ENCODE measurements around the gene KNG1.

KNG1 gene

DNA sequence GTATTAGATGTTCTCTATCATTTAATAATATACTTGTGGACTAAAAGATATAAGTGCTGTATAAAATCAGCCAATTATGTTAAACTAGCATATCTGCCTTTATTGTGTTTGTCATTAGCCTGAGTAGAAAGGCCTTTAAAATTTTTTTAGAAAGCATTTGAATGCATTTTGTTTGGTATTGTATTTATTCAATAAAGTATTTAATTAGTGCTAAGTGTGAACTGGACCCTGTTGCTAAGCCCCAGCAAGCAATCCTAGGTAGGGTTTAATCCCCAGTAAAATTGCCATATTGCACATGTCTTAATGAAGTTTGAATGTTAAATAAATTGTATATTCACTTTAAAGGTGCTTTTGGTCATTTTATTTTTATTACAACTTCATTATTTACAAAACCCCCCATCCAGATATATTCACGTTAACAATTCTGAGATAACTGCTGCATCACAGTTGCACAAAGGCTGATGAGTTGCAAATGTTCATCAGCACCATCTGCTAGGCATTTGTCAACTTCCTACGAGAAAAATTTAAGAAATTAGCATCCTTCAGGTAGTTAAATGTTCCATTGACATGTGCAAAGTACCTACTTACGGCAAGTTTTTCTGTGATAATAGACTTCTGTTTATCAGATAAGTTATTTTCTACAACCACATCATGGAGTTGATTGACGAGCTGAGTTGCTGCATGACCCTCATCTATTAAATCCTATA, 72.5 kb downstream of the KNG1 start:
- Mint-ChIP-seq H3K9me3 (no peaks in the 10 kb centered on the region), H3K27ac (peak overlapping the region; percentile 42), H3K36me3 (ENCODE audit: low read depth) (peaks cover 69% of the 10 kb centered on the region), H3K4me1 (peaks cover 35% of the 10 kb centered on the region), H3K4me3 (no peak overlapping the region), H3K27me3 (ENCODE audit: low read depth, poor library complexity) (no peaks in the 10 kb centered on the region)
- TF ChIP-seq, protein P1, sequence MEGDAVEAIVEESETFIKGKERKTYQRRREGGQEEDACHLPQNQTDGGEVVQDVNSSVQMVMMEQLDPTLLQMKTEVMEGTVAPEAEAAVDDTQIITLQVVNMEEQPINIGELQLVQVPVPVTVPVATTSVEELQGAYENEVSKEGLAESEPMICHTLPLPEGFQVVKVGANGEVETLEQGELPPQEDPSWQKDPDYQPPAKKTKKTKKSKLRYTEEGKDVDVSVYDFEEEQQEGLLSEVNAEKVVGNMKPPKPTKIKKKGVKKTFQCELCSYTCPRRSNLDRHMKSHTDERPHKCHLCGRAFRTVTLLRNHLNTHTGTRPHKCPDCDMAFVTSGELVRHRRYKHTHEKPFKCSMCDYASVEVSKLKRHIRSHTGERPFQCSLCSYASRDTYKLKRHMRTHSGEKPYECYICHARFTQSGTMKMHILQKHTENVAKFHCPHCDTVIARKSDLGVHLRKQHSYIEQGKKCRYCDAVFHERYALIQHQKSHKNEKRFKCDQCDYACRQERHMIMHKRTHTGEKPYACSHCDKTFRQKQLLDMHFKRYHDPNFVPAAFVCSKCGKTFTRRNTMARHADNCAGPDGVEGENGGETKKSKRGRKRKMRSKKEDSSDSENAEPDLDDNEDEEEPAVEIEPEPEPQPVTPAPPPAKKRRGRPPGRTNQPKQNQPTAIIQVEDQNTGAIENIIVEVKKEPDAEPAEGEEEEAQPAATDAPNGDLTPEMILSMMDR (IDR thresholded peaks at IDR 0.05): no peak
- no peak for DNase-seq

DNA sequence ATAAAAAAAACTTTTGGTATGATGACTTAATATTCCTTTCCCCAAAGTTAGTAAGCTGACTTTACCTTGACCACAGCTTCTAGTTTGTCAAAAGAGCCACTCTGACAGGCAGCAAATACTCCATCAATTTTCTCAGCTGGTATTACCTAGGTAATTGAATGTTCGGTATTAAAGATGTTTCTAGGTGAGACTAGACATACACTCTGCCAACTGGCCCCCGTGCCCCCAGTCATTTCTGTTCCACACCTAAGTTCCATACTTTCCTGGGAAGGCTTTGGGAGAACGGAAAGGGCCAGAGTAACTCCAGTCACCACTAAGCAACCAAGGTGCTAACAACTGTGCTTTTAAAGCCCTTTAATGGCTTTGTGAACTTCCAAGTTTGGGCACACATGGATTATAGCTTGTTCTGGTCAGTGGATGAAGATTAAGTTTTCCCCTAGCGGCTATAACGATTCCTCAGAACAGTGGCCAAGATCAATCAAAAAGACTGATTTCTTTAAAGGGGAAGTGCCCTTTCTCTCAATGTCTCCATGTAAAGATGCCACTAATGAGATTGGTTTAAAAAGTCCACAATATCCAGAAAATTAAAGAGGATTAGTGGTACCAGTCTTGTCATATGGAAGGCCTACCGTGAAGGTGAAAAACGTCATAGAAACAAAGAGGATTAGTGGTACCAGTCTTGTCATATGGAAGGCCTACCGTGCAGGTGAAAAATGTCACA, 73.3 kb downstream of the KNG1 start:
- no peaks in the 10 kb centered on the region for H3K9me3 Mint-ChIP-seq
- peaks cover 28% of the 10 kb centered on the region for H3K4me1 Mint-ChIP-seq
- peak overlapping the region; percentile 38 for H3K27ac Mint-ChIP-seq
- TF ChIP-seq, protein P1 (IDR thresholded peaks at IDR 0.05): no peak
- H3K36me3 Mint-ChIP-seq (ENCODE audit: low read depth): peaks cover 67% of the 10 kb centered on the region
- no peak for DNase-seq
- no peaks in the 10 kb centered on the region for H3K27me3 Mint-ChIP-seq (ENCODE audit: low read depth, poor library complexity)
- H3K4me3 Mint-ChIP-seq: no peak overlapping the region

Measured in nephron progenitor cell (in vitro differentiated cells).